HG03575 (cell line): ENCODE data around the gene CCDC61.

Source experiments
- ATAC-seq: cut with Tn5 transposase; IDR thresholded peaks from one replicate; pipeline ENCODE4 v1.9.1; 2021; ENCODE audit not compliant: unreplicated experiment, insufficient number of reproducible peaks, low FRiP score; ENCODE audit errors: extremely low read depth

The CCDC61 gene, protein sequence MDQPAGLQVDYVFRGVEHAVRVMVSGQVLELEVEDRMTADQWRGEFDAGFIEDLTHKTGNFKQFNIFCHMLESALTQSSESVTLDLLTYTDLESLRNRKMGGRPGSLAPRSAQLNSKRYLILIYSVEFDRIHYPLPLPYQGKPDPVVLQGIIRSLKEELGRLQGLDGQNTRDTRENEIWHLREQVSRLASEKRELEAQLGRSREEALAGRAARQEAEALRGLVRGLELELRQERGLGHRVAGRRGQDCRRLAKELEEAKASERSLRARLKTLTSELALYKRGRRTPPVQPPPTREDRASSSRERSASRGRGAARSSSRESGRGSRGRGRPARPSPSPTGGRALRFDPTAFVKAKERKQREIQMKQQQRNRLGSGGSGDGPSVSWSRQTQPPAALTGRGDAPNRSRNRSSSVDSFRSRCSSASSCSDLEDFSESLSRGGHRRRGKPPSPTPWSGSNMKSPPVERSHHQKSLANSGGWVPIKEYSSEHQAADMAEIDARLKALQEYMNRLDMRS

DNA sequence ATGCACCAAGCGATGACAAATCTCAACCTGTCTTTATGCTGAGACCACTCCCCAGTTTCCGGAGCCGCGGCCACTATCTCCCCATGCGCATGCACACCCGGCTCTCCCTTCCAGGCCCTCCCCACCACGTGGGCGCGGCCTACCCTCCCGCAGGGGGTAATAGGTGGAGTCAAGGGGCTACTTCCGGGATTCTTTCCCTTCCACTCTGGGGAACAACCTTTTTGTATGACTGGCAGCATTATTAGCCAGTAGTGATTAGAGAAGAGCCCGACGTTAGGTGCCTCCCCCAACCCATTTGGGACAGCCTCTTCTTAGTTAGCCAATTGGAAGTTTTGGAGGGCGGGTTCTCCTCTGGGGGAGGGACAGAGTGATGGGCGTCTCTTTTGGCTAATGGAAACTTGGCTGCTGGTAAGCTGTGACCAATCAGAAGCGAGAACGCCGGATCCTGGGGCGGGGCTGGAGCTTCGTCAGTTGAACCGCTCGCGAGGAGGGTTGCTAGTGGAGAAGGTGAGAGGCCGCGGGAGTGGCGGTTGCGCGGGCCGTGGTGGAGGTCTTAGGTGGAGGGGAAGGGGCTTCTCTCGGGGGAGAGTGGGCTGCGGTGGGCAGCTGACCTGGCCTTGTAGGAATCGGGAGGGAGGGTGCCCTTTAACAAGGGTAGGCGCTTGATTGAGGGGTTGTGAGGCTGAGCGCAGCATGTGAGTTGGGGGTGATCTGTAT, at the start of gene CCDC61:
TSS of gene CCDC61 (plus strand) at position 470 of the 717 bp plus-strand sequence. CDS start 7,552 bp downstream, outside the sequence.
- peak; percentile 78 for ATAC-seq

DNA sequence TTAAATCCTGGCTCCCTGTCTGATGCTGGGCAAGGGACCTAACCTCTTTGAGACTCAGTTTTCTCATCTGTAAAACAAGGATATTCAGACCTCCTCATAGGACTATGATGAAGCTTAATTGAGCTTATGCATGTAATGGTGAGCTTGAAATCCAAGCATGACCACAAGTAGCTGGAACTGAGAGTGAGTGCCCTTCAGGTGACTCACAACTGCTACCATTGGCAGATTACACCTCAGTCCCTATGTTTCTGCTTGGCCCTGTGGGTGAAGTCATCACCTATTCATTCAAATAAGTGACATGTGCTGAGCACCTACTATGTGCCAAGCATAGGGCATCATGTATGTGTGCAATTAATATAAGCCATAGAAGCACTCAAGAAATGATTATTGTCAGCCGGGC, 47.3 kb upstream of the CCDC61 start:
- no peak for ATAC-seq

DNA sequence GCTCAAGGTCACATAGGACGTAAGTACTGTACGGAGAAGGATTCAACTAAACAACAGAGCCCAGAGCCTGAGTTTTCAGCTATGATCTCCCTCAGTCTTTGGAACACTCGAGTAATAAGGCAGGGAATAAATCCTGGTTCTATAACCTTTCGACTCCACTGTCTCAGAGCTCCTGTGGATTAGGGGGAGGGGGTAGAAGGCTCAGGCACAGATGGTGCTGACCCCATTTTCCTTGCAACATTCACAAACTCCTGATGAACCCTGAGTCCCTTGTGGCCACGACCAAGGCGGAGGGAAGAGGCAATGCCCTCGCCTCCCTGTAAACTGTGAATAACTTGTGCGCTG, 43.0 kb upstream of the CCDC61 start:
- no peak for ATAC-seq

DNA sequence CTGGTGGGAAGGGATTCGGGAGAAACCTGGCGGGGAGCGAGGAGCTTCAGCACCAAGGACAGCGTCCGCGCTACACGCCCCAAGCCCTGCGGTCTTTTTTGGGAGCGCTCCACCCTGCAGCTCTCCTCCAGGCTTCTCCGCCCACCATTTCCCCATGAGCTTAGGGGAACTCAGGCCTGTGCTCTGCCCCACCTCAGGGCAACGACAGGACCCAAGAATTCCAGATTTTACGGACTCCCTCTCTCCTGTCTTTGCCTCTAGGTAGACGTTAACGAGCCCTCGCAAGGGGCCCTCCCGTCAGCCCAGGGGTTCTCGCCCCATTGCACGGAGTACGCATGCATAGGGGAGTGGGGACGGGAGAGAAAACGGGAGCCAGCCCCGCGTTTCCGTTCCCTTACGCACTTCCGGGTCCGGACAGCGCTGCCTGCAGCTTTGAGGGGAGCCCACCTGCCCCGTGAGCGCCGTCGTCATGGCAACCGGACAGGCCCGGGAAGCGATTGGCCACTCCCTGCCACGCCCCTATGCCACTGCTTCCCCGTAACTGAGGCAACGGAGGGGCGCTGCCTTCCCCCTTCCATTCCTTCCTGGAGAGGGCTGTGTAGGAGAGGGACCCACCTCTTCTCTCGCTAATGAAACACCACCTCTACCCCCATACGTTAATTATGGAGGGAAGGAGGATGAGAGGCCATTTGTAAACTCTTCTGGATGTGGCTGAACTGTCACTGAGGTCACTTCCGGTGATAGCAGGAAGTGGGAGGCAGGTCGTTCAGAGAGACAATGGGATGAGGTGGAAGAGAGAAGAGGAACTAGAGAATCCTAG, 42.4 kb upstream of the CCDC61 start:
- no peak for ATAC-seq

DNA sequence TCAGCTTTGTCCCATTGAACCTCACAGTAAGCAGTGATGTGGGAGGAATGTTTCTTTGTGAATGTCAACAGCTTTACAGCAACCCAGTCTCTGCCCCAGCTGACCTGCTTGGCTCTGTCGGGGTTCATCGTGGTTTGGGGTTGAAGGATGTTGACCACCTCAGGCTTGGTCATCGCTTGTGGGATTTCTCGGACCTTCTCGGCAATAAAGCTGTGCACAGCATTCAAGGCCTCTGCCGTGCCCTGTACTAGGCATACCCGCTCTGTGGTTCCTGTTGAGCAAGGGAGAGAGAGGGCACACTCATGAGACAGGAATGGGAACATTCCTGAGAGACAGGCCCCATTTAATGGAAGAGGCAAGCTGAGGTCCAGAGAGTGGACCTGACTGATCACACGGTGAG, 41.6 kb upstream of the CCDC61 start:
- no peak for ATAC-seq

DNA sequence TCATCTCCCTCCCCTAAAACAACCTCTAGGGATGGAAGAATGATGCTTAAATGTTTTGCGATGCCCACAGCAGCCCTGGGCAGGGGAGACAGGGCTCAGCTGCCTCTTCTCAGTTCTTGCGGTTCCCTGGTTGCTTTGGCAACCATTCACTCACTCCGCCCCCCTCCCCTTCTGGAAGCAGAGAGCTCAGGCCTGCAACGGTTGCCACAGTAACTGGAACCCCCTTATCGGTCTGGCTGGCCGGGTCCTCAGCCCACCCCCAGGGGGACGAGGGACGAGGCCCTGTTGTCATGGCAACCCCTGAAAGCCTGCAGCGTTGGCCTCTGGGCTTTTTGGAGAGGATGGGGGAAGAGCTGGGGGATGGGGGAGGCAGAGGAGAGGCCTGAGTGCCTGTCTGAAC, 41.1 kb upstream of the CCDC61 start:
- no peak for ATAC-seq

DNA sequence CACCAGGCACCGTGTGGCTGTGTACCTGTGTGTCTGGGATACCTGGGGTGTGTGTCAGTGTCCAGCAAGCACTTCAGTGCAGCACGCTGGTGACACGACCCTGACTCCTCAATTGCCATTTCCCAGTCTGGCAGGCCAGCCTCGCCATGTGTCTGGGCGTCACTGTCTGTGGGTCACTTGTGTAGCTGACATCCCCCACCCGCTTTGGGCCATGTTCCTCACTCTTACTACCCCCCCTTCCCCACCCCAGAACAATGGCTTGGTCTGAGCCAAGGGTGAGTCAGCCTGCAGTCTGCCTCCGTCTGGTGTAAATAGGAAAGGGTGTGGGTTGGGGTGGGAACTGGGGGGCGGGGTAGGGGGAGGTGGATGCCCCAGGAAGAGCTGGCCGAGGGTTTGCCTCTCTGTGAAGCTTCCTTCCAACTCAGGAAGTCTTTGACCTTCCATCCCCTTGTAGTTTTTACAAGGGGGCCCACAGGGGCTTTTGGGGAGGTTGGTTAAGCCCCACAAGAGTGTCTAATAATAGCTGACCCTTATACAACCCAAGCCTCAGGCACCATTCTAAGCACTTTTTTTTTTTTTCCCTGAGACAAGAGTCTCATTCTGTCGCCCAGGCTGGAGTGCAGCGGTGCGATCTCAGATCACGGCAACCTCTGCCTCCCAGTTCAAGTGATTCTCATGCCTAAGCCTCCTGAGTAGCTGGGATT, 39.2 kb upstream of the CCDC61 start:
- ATAC-seq = no peak

DNA sequence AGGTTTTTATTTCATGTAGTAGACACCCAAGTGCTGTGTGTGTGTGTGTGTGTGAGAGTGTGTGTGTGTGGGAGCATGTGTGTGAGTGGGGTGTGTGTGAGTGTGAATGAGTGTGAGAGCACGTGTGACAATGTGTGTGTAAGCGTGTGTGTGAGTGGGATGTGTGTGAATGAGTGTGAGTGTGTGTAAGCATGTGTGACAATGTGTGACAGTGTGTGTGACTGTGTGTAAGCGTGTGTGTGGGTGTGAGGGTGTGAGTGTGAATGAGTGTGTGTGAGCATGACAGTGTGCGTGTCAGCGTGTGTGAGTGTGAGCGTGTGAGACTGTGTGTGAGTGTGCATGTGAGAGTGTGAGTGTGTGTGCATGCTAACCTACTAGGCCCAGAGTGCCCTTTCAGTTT, 36.9 kb upstream of the CCDC61 start:
- ATAC-seq = no peak

DNA sequence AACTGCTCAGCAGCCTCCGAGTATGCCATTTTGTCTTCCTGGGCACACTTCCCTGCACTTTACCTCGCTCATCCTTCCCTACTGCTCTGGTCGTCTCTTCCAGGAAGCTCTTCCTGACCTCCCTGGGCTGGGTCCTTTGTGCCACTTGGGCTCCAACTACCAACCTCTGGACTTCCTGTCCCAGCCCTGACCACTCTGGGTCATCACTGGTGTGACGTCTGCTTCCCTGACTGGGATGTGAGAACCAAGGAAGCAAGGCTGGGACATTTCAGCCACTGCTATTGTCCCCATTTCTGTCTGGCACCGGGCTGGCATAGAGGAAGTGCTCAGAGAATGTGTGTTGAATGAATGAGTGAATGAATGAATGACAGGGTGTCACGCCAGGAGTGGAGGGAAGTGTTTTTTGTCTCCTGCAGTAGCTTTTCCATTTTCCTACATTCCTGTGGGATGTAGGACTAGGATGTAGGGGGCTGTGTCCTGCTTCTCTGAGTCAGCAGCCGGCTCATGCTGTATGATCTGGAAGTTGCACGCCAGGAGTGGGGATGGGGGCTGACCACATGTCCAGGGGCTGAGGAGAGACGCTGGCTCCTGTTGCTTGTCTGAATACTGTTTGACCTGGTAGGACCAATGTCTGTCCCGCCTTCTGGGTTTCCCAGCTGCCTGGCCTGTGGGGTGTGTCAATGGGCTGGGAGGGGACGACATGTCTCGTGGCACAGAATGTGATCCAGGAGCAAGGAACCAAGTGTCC, 36.3 kb upstream of the CCDC61 start:
- ATAC-seq = no peak

DNA sequence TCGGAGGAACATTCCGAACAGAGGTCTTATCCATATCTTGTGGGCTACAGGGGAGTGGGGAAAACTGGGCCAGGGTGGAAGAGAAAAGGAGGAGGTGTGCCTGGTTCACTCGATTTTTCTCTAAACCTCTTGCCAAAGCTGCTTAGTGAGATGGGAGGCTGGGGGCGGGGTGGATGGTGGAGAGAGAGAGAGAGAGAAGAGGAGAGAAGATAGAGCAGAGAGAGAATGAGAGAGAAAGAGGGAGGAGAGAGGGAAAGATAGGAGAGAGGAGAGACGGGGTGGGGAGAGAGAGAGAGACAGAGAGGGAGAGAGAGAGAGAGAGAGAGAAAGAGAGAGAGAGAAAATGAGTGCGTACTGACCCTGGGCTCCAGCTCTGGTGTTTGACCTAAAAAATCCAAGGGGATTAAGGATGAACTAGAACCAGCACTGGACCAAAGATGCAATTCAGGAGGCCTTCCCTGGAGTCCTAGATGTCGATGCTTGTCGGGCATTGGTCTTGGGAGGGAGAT, 35.7 kb upstream of the CCDC61 start:
- ATAC-seq = no peak

DNA sequence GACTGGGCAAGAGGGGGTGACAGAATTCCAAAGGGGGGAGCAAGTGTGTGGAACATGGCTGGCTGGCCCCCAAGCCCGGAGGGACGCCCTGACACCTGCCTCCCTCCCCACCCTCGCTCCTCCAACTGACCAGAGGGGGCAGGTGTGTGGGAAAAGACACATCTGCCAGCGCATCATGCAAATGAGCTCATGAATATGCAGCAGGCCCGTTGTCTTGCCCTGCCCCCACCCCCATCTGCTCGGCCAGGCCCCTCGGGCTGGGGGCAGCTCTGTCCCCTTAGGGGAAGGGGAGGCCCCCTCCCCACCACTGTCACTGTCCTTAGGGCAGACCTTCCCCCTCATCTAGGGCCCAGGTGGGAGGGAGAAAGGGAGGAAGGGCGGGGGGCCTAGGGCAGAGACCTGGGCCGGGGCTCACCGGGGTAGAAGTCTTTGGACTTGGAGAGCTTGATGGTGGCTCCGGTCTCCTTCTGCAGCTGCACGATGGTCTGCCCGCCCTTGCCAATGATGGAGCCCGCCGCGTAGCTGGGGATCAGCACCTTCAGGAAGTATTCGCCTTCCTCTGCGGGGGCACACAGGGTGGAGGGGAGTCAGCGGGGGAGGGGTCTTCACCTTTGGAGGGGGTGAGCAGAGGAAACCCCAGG, 34.6 kb upstream of the CCDC61 start:
- no peak for ATAC-seq

DNA sequence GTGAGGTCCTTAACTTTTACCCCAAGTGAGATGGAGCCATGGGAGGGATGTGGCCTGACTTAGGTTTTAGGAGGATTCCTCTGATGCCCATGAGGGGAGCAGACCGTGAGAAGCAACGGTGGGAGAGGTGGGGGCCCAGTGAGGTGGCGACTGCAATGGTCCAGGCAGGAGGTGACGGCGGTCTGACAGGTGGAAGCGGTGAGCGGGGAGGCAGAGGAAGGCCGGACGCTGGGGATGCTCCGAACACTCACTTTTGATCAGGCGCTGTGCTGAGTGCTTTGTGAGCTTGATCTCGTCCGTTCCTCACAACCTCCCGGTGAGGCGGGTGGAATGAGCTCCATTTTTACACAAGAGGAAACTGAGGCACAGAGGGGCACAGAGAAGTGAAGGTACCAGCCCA, 33.2 kb upstream of the CCDC61 start:
- ATAC-seq = no peak

DNA sequence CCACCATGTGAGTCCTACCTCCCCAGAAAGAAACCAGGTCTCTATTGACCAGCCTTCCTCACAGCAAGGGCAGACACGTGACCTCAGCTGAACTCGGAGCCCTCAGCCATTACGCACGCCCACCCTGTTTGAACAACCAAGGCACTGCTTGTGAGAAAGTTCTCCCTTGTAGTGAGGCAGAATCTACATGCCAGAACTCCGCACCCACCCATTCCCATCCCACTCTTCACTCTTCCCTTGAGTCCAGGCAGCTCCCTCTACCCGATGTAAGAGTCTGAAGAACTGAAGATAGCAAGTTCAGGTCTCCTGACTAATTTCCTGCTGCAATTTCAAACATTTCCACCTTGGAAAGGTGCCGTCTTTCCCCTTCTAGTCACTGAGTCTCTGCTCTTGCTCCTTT, 28.0 kb upstream of the CCDC61 start:
- no peak for ATAC-seq

DNA sequence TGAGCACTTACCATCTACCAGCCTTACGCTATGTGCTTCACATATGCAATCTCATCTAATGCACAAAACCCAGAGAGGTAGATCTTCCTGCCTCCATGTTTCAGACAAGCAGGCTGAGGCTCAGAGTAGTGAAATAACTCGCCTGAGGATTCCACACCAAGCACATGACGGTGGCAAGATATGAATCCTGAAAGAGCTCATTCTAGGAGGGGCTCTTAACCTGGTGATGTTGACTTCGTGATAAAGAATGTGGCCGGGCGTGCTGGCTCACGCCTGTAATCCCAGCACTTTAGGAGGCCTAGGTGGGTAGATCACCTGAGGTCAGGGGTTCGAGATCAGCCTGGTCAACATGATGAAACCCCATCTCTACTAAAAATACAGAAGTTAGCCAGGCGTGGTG, 26.6 kb upstream of the CCDC61 start:
- ATAC-seq = no peak

DNA sequence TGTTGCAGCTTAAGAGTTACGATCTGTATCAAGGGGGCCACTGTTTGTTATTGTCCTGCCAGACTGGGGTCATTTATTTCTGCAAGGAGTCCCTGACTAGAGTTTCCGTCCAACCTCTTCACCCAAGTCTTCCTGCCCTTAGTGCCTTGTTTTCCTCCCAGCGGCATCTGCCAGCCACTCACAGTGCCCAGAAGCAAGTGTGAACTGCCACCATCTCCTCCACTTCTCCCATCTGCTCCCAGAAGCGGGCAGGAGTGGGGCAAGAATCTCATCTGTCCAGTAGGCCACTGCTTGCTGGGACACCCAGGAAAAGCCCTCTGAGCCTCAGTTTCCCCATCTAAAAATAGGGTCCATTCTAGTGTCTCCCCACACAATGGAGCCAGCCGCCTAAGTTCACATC, 25.6 kb upstream of the CCDC61 start:
- no peak for ATAC-seq

DNA sequence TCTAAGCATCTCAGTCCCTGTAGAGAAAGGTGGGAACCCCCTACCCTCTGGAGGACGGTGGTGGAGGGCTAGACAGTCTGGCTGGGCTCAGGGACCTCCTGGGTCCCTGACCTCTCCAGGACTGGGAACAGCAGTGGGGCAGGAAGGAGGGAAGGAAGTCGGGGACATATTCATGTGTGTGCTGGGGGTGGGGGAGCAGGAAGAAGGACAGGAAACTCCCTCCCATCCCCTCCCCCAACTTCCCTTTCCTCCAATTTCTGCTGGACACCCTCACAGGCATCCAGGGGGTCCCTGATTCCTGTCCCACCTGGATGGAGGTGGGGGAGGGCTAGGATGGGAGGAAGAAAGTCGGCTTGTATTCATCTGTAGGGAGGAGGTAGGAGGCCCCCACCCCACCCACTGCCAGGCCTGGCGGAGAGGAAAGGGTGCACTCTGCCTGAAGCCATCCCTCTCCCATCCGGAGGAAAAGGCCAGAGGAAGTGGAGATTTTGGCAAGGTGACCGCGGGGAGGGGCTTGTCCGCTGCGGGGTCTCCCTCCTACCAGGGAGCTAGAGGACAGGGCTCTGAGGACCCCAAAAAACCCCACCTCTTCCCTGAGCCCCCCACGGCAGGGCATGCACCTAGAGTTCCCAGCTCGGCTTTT, 23.9 kb upstream of the CCDC61 start:
- no peak for ATAC-seq
